Neural cell (in vitro differentiated cells): ENCODE data around the gene BORCS5. TPM values are rescaled to one million over a fixed set of nuclear protein-coding genes. Genes with fewer than 3 reads are reported as not detected.

Source experiments
- H2AFZ ChIP-seq: fragments of 200-600, 300-800 bp; sonication (generic), shearing (Covaris generic); 2 replicates; pipeline ENCODE4 v1.6.0; 2014; ENCODE audit warnings: low read depth, mild to moderate bottlenecking, antibody characterized with exemption, low read length, moderate library complexity
- H3F3A ChIP-seq: fragments of 200-600 bp; shearing (Covaris generic); 2 replicates; pipeline ENCODE4 v1.6.1; 2016; ENCODE audit warnings: mild to moderate bottlenecking, moderate library complexity, mixed read lengths, antibody characterized with exemption, low read length; ENCODE audit not compliant: insufficient read depth, poor library complexity, severe bottlenecking
- H3K27ac ChIP-seq: fragments of 200-600, 300-800 bp; sonication (generic), shearing (Covaris generic); 2 replicates; pipeline ENCODE4 v1.5.1; 2014; ENCODE audit warnings: mild to moderate bottlenecking, low read length, moderate library complexity
- H3K27me3 ChIP-seq: fragments of 300-800, 200-600 bp; sonication (generic), shearing (Covaris generic); 2 replicates; pipeline ENCODE4 v1.6.0; 2014; ENCODE audit warnings: mild to moderate bottlenecking, low read depth, low read length, moderate library complexity; ENCODE audit not compliant: insufficient read depth
- H3K36me3 ChIP-seq: fragments of 300-800, 200-600 bp; sonication (generic), shearing (Covaris generic); 2 replicates; pipeline ENCODE4 v1.5.1; 2014; ENCODE audit warnings: mild to moderate bottlenecking, antibody characterized with exemption, low read length, moderate library complexity; ENCODE audit not compliant: insufficient read depth
- H3K4me2 ChIP-seq: fragments of 300-800, 200-600 bp; sonication (generic), shearing (Covaris generic); 2 replicates; pipeline ENCODE4 v1.6.0; 2014; ENCODE audit warnings: mild to moderate bottlenecking, low read length
- H3K4me3 ChIP-seq: fragments of 300-800, 200-600 bp; sonication (generic), shearing (Covaris generic); 2 replicates; pipeline ENCODE4 v1.5.1; 2014; ENCODE audit warnings: mild to moderate bottlenecking, low read length, moderate library complexity
- H3K79me2 ChIP-seq: fragments of 200-600 bp; shearing (Covaris generic); replicated peaks from 2 replicates; pipeline ENCODE4 v1.6.0; 2014; ENCODE audit warnings: mild to moderate bottlenecking, low read length, moderate library complexity; ENCODE audit not compliant: insufficient read depth
- H3K9ac ChIP-seq: fragments of 300-800, 200-600 bp; sonication (generic), shearing (Covaris generic); 2 replicates; pipeline ENCODE4 v1.6.1; 2016; ENCODE audit warnings: mild to moderate bottlenecking, low read length, mixed read lengths
- H3K9me2 ChIP-seq: fragments of 200-600 bp; shearing (Covaris generic); 2 replicates; pipeline ENCODE4 v1.6.1; 2016; ENCODE audit warnings: mild to moderate bottlenecking, low read length, mixed read lengths; ENCODE audit not compliant: insufficient read depth
- H3K9me3 ChIP-seq: fragments of 200-600, 300-800 bp; sonication (generic), shearing (Covaris generic); 2 replicates; pipeline ENCODE4 v1.6.1; 2016; ENCODE audit warnings: mild to moderate bottlenecking, mixed run types, low read length, moderate library complexity, mixed read lengths
- H4K20me1 ChIP-seq: fragments of 200-600 bp; shearing (Covaris generic); 2 replicates; pipeline ENCODE4 v1.6.1; 2016; ENCODE audit warnings: mild to moderate bottlenecking, mixed run types; ENCODE audit not compliant: insufficient read depth
- EP300 ChIP-seq: fragments of 450-650 bp; conservative IDR thresholded peaks from 2 replicates; pipeline ENCODE4 v1.6.1; 2014; ENCODE audit warnings: antibody characterized with exemption, mild to moderate bottlenecking, moderate library complexity; ENCODE audit not compliant: poor library complexity, severe bottlenecking
- EZH2 ChIP-seq: fragments of 200-600, 300-800 bp; shearing (Covaris generic), sonication (generic); IDR thresholded peaks from 2 replicates; pipeline ENCODE4 v1.6.1; 2014; ENCODE audit warnings: antibody characterized with exemption, low read length, borderline replicate concordance, mild to moderate bottlenecking; ENCODE audit not compliant: insufficient read depth, poor library complexity, severe bottlenecking
- MXI1 ChIP-seq: fragments of 450-650 bp; conservative IDR thresholded peaks from 2 replicates; pipeline ENCODE4 v1.6.1; 2014; ENCODE audit warnings: antibody characterized with exemption, mild to moderate bottlenecking; ENCODE audit not compliant: poor library complexity, severe bottlenecking
- POLR2AphosphoS5 ChIP-seq: IDR thresholded peaks from 2 replicates; pipeline ENCODE4 v1.6.1; 2012
- RAD21 ChIP-seq: fragments of 450-650 bp; conservative IDR thresholded peaks from 2 replicates; pipeline ENCODE4 v1.6.1; 2014; ENCODE audit warnings: antibody characterized with exemption, mild to moderate bottlenecking, moderate library complexity
- SMC3 ChIP-seq: fragments of 450-650 bp; conservative IDR thresholded peaks from 2 replicates; pipeline ENCODE4 v1.6.1; 2014; ENCODE audit warnings: antibody characterized with exemption, mild to moderate bottlenecking, moderate library complexity; ENCODE audit not compliant: poor library complexity
- TAF1 ChIP-seq: IDR thresholded peaks from 2 replicates; pipeline ENCODE4 v1.6.1; 2012; ENCODE audit warnings: low read depth
- polyA plus RNA-seq: library from polyadenylated mRNA; depleted of rRNA; stranded (reverse); fragments of >200 nt; gene quantifications from 2 replicates; pipeline ENCODE4 v1.2.3, GENCODE V29; 2014
- TF ChIP-seq, protein P1 (sequence below): IDR thresholded peaks from 2 replicates; pipeline ENCODE4 v1.6.1; 2012; ENCODE audit warnings: borderline replicate concordance
- TF ChIP-seq, protein P2 (sequence below): fragments of 450-650 bp; IDR thresholded peaks from 2 replicates; pipeline ENCODE4 v1.5.1; 2014; ENCODE audit warnings: antibody characterized with exemption, mild to moderate bottlenecking, moderate library complexity; ENCODE audit not compliant: poor library complexity, severe bottlenecking

BORCS5 gene
- polyA plus RNA-seq, 1 donor from 2014 or later: 14.2 TPM

DNA sequence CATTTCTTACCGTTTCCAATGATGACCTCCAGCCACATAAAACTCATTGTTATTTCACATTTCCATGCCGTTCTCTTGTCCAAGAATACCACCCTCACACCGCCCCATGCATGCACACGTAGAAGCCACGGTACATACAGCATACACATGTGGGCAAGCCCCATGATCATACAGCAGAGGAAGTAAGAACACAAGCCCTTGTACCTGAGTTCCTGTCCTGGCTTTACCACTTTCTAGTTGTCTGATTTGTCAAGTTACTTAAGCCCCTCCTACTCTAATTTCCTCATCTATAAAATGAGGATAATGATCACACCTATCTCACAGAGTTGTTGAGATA lies 145.9 kb downstream of the BORCS5 start:
- Histone ChIP-seq H3K79me2 (no peaks in the 10 kb centered on the region), H3K9me3 (no peaks in the 10 kb centered on the region), H4K20me1 (no peaks in the 10 kb centered on the region), H3K9me2 (no peaks in the 10 kb centered on the region), H3K36me3 (no peaks in the 10 kb centered on the region), H3K4me2 (no peak overlapping the region), H2AFZ (no peak overlapping the region), H3K9ac (no peak overlapping the region), H3K27ac (no peak overlapping the region), H3K27me3 (no peaks in the 10 kb centered on the region), H3K4me3 (no peak overlapping the region), H3F3A (no peaks in the 10 kb centered on the region)
- no peak for TF ChIP-seq EZH2

DNA sequence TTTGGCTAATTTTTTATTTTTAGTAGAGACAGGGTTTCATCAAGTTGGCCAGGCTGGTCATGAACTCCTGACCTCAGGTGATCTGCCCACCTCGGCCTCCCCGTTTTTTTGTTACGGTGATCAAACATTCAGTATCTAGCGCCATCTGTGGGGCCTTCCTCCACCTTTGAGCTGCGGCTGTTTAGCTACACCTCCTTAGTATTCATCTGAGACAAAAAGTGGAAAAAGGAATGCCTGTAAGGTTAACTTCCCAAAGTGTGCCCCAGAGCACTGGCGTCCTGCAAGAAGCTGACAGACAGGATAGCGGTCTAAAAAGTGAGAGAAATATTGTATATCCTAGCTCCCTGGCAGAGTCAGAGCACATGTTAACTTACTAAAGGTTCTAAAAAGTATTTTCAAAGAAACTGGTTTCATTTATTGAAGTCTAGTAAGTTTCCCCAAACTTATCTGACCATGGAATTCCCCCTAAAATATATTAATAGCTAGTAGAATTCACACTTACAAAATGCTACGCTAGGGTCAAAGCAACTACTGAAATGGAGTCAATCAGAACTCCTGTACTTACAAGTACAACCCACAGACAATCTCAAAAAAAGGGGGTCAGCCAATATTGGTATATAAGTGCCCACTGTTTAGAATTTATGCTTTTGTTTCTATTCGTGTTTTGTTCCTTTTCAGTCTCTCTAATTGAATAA lies 146.7 kb downstream of the BORCS5 start:
- no peak for TF ChIP-seq EZH2
- no peak for TF ChIP-seq TAF1
- TF ChIP-seq POLR2AphosphoS5: no peak
- TF ChIP-seq, protein P1, sequence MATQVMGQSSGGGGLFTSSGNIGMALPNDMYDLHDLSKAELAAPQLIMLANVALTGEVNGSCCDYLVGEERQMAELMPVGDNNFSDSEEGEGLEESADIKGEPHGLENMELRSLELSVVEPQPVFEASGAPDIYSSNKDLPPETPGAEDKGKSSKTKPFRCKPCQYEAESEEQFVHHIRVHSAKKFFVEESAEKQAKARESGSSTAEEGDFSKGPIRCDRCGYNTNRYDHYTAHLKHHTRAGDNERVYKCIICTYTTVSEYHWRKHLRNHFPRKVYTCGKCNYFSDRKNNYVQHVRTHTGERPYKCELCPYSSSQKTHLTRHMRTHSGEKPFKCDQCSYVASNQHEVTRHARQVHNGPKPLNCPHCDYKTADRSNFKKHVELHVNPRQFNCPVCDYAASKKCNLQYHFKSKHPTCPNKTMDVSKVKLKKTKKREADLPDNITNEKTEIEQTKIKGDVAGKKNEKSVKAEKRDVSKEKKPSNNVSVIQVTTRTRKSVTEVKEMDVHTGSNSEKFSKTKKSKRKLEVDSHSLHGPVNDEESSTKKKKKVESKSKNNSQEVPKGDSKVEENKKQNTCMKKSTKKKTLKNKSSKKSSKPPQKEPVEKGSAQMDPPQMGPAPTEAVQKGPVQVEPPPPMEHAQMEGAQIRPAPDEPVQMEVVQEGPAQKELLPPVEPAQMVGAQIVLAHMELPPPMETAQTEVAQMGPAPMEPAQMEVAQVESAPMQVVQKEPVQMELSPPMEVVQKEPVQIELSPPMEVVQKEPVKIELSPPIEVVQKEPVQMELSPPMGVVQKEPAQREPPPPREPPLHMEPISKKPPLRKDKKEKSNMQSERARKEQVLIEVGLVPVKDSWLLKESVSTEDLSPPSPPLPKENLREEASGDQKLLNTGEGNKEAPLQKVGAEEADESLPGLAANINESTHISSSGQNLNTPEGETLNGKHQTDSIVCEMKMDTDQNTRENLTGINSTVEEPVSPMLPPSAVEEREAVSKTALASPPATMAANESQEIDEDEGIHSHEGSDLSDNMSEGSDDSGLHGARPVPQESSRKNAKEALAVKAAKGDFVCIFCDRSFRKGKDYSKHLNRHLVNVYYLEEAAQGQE: no peak
- TF ChIP-seq, protein P2, sequence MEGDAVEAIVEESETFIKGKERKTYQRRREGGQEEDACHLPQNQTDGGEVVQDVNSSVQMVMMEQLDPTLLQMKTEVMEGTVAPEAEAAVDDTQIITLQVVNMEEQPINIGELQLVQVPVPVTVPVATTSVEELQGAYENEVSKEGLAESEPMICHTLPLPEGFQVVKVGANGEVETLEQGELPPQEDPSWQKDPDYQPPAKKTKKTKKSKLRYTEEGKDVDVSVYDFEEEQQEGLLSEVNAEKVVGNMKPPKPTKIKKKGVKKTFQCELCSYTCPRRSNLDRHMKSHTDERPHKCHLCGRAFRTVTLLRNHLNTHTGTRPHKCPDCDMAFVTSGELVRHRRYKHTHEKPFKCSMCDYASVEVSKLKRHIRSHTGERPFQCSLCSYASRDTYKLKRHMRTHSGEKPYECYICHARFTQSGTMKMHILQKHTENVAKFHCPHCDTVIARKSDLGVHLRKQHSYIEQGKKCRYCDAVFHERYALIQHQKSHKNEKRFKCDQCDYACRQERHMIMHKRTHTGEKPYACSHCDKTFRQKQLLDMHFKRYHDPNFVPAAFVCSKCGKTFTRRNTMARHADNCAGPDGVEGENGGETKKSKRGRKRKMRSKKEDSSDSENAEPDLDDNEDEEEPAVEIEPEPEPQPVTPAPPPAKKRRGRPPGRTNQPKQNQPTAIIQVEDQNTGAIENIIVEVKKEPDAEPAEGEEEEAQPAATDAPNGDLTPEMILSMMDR: no peak
- no peak for TF ChIP-seq RAD21
- TF ChIP-seq EP300: no peak
- no peak for TF ChIP-seq SMC3
- TF ChIP-seq MXI1: no peak
- no peaks in the 10 kb centered on the region for H3K9me2 ChIP-seq
- no peak overlapping the region for H3K4me3 ChIP-seq
- no peak overlapping the region for H3K27ac ChIP-seq
- no peaks in the 10 kb centered on the region for H3K27me3 ChIP-seq
- no peak overlapping the region for H3K9ac ChIP-seq
- no peaks in the 10 kb centered on the region for H3K36me3 ChIP-seq
- no peaks in the 10 kb centered on the region for H4K20me1 ChIP-seq
- H3K9me3 ChIP-seq: no peaks in the 10 kb centered on the region
- H2AFZ ChIP-seq: no peak overlapping the region
- H3K79me2 ChIP-seq: no peaks in the 10 kb centered on the region
- H3K4me2 ChIP-seq: no peak overlapping the region
- no peaks in the 10 kb centered on the region for H3F3A ChIP-seq
